Right kidney (tissue), 1 donor: Measurements from ENCODE around the gene BABAM1.
A peak's percentile ranks its signal among the peaks of the same experiment; 100 is the strongest.

Experiments
- DNase-seq: peaks from one replicate; pipeline ENCODE4 v3.0.0-alpha.2; 2016

Gene BABAM1

DNA sequence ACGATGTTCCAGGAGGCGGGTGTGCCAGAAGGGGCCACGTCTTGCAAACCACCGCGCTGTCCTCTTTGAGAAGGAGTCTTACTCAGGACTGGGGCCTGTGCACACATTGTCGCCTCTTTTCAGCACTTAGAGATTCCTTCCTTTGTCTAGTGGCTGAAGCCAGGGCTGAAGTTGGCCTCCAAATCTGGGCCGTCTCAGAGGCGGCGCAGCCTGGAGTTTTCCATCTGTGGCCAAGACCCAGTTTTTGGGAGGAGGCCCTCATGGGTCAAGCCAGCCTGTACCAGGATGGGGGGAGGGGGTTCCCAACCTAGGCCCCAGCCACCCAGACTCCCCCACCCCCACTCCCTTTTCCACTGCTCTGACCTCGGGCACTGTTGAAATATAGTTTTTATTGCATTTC, 55.6 kb downstream of the BABAM1 start:
- DNase-seq = no peak

DNA sequence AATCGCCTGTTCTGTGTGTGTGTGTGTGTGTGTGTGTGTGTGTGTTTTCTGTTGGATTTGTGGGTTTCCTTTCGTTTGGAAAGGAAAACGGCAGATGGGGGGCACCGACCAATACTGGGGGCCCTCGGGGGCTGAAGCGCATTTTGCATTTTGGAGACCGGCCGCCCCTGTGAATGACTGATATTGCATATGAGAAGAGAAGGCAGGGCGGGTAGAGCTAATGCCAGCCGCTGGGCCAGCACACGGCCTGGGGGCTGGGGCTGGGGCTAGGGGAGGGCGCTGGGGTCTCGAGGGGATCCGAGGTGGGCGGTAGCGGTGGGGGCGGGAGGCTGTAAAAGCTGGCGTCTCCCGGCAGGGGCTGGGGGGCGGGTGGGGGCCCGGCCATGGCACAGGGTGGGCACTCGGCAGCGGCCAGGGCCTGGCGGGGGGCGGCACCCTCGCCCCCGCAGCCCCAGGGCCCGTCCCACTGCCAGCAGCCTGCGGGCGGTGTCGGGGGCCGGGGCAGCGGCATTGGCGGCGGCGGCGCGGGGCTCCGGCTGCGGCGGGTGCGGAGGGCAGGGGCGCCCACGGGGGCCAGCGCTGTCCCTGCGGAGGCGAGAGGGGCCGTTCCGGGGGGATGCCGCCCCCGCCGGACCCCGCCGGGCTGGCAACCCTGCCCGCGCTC, 56.2 kb downstream of the BABAM1 start:
- DNase-seq = no peak

DNA sequence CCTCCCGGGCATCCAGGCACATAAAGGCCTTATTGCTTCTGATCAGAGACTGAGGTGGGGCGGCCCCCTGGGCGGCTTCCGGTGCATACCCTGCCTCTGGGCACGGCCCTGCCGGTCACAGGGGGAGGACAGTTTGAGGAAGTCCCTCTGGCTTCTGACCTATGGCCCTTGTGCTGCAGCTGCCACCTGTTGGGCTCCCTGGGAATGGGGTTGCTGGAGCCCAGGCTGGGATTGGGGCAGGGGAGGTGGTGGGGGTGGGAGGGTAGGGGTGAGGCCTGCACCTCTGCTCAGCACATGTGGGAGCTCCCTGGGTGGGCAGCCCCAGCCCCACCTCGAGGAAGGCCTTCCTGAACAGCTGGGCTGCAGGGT, 56.7 kb downstream of the BABAM1 start:
- DNase-seq = no peak

DNA sequence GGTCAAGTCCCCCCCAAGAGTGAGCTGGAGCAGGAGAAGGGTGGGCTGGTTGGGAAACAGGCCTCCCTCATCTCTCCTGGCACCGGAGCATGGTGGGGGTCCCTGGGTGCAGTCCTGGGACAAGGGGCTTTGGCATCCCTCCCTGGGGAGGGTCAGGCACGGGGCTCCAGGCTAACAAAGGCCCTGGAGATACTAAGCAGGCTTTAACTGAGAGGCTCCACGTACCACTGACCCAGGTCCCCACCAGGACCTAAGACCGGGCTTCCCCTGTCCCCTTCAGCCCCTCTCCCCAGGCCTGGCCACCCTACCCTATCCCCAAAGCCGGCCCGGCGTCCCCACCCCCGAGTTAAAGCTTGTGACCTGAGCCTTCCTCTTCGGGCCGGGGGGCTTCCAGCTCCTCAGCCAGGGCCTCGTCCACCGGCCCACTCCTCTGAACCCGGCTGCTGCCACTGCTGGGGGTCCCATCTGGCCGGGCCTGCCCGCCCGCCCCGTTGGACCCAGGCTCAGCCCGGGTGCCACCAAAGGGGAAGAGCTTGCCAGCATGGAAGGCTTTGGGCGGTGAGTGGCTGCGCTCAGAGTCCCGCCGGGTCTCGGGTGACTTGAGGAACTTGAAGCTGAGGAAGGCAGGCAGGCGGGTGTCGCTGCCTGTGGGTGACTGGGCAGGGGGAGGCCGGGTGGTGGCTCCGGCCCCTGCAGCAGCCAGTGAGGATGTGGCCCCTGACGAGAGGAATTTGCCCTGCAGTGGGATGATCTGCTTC, 57.3 kb downstream of the BABAM1 start:
- DNase-seq = no peak

DNA sequence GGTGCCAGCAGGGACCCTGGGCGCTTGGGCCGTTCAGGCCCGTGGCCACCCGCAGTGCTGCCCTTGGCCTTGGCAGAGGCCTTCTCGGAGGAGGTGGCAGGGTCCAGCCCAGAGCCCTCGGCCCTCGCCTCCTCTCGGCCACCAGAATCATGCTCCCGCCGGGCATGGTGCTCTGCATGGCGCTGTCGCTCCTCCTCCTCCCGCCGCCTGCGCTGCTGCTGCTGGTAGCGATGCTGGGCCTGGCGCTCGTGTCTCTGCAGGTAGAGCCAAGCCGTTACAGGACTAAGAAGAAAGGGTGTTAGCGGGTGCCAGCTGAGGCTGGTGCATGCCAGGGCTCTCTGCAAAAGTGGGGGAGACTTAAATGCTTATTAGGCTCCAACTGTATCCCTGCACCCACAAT, 57.9 kb downstream of the BABAM1 start:
- DNase-seq = no peak

DNA sequence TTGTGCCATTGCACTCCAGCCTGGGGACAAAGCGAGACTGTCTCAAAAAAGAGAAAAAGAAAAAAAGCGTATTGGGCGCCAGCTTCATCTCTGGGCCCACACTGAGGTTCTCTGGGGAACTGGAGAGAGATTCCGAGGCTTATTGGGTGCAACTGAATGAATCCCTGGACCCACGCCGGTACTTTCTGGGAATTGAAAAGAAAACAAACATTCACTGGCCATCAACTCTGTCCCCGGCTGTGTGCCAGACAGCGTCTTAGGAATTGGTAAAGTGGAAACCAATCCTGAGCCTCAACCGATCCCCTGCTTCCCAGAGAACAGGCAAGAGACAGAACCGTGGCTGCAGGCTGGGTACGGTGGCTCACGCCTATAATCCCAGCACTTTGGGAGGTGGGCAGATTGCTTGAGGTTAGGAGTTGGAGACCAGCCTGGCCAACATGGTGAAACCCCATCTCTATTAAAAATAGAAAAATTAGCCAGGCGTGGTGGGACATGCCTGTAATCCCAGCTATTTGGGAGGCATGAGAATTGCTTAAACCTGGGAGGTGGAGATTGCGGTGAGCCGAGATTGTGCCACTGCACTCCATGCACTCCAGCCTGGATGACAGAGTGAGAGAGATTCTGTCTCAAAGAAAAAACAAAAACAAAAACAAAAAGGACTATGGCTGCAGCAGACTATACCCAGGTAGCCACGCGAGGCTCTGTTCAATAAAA, 58.8 kb downstream of the BABAM1 start:
- no peak for DNase-seq

DNA sequence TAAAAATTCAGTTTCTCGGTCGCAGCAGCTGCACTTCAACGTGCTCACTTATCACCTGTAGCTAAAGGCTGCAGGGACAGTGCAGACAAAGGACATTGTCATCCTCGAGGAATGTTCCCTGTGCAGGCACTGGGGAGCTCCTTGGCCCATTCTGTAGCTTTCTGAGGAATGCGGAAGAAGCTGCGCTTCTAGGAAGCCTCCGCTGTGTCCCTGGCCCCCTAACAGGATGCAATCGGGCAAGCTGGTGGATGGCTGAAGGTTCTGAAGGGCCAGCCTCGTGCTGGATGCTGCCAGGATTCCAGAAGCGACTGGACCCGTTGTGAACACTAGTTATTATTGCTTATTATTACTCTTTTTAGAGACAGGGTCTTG, 59.3 kb downstream of the BABAM1 start:
- DNase-seq = no peak

DNA sequence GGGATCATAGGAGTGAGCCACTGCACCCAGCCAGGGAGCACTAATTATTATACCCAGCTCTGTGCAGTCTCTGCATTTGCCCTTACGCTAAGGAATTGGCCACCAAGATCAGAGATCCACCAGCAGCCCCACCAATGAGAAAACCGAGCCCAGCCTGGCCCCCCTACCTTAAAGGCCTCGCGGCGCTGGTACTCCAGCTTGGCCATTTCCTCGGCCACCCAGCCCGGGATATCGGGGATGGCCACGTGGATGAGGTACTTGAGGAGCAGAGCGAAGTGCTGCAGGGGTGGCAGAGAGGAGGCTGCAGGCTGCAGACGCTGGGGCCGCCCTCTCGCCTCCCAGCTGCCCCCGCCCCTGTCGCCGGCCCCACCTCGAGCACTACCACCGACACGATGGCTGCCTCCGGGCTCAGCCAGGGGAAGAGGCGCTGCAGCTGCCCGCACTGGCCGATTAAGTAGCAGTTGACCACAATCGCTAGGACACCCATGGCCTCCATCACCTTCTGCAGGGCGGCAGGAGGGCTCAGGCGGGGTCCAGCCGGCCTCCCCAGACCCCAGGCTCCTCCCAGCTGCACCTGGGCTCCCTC, 59.9 kb downstream of the BABAM1 start:
- DNase-seq = no peak

DNA sequence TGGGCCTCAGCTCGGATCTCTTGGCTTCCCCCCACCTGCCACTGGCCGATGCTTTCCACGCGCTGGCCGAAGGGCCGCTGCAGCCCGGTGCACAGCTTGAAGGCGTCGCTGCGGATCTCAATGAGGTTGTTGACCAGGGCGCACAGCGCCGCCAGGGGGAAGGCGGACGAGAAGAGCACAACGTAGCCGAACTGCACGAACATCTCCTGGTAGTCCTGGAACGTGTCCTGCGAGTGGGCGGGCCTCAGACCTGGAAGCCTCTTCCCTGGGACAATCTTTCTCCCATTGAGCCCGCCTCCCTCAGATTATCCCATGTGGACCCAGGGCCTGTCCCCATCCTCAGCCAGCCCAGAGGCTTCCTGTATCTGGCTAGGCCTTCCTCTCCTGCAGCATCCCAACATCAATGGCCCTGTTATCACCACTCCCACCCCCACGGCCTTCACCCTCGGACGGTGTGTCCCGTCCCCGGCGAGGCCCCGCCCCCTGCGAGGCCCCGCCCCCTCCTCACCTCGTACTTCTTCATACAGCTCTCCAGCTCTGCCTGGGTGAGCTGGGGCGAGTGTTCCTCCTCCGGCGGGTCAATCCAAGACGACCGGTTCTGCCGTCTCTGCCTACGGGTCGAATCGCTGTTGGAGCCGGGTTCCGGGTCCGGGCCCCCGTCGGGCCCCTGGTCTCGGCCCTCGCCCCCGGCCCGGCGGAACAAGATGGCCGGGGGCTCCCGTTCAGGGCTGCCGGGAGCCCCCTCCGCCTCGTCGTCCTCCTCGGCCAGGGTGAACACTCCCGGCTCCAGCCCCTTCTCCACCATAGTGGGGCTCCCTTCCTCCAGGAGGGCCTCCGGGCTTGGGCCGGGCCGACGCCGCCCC, 60.6 kb downstream of the BABAM1 start:
- DNase-seq = peak; percentile 77
